ENCODE results near the gene IVNS1ABP.
"Not testable (repeated sequence)": the region's sequence is repeated elsewhere in the genome, so short reads cannot be mapped to it uniquely, and the experiment has no call there.

DNA sequence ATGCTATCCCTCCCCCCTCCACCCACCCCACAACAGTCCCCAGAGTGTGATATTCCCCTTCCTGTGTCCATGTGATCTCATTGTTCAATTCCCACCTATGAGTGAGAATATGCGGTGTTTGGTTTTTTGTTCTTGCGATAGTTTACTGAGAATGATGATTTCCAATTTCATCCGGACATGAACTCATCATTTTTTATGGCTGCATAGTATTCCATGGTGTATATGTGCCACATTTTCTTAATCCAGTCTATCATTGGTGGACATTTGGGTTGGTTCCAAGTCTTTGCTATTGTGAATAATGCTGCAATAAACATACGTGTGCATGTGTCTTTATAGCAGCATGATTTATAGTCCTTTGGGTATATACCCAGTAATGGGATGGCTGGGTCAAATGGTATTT is 65.1 kb downstream of the IVNS1ABP start:
- TF ChIP-seq, protein P1, sequence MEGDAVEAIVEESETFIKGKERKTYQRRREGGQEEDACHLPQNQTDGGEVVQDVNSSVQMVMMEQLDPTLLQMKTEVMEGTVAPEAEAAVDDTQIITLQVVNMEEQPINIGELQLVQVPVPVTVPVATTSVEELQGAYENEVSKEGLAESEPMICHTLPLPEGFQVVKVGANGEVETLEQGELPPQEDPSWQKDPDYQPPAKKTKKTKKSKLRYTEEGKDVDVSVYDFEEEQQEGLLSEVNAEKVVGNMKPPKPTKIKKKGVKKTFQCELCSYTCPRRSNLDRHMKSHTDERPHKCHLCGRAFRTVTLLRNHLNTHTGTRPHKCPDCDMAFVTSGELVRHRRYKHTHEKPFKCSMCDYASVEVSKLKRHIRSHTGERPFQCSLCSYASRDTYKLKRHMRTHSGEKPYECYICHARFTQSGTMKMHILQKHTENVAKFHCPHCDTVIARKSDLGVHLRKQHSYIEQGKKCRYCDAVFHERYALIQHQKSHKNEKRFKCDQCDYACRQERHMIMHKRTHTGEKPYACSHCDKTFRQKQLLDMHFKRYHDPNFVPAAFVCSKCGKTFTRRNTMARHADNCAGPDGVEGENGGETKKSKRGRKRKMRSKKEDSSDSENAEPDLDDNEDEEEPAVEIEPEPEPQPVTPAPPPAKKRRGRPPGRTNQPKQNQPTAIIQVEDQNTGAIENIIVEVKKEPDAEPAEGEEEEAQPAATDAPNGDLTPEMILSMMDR (IDR thresholded peaks at IDR 0.05 in 4 of 5, conservative IDR thresholded peaks at IDR 0.05 in 1 of 5): not testable (repeated sequence)
- not testable (repeated sequence) for TF ChIP-seq POLR2A (IDR thresholded peaks at IDR 0.05)
